Activated T-helper 17 cell treated with anti-CD3 and anti-CD28 coated beads, Interleukin-2, amount 50 U/mL, for 72 hours (primary cell): ENCODE measurements around the gene SLC2A6. TPM values are rescaled to one million over a fixed set of nuclear protein-coding genes. Genes with fewer than 3 reads are reported as not detected.
A peak's percentile ranks its signal among the peaks of the same experiment; 100 is the strongest.

Source experiments
- ATAC-seq: fragments of 150-1000 bp; cut with Tn5 transposase; replicated peaks from 2 replicates; pipeline ENCODE4 v1.10.0; 2021; ENCODE audit warnings: mild to moderate bottlenecking, moderate library complexity
- H3K27ac Mint-ChIP-seq: one replicate; pipeline ENCODE4 v1.8.0; 2022; ENCODE audit warnings: mixed read lengths
- H3K27me3 Mint-ChIP-seq: one replicate; pipeline ENCODE4 v1.8.0; 2022; ENCODE audit warnings: mixed read lengths
- H3K36me3 Mint-ChIP-seq: one replicate; pipeline ENCODE4 v1.8.0; 2022; ENCODE audit warnings: low read depth, mild to moderate bottlenecking, mixed read lengths
- H3K4me1 Mint-ChIP-seq: one replicate; pipeline ENCODE4 v1.8.0; 2022; ENCODE audit warnings: mixed read lengths
- H3K4me3 Mint-ChIP-seq: one replicate; pipeline ENCODE4 v1.8.0; 2022; ENCODE audit warnings: mild to moderate bottlenecking, mixed read lengths
- H3K9me3 Mint-ChIP-seq: one replicate; pipeline ENCODE4 v1.8.0; 2022; ENCODE audit warnings: mixed read lengths
- total RNA-seq, 2 donors: library from RNA; stranded (reverse); gene quantifications; one replicate each; pipeline ENCODE4 v1.2.3, GENCODE V29; 2022

SLC2A6 gene
- total RNA-seq, 2 donors from 2014 or later = 1.2 to 1.4 TPM

DNA sequence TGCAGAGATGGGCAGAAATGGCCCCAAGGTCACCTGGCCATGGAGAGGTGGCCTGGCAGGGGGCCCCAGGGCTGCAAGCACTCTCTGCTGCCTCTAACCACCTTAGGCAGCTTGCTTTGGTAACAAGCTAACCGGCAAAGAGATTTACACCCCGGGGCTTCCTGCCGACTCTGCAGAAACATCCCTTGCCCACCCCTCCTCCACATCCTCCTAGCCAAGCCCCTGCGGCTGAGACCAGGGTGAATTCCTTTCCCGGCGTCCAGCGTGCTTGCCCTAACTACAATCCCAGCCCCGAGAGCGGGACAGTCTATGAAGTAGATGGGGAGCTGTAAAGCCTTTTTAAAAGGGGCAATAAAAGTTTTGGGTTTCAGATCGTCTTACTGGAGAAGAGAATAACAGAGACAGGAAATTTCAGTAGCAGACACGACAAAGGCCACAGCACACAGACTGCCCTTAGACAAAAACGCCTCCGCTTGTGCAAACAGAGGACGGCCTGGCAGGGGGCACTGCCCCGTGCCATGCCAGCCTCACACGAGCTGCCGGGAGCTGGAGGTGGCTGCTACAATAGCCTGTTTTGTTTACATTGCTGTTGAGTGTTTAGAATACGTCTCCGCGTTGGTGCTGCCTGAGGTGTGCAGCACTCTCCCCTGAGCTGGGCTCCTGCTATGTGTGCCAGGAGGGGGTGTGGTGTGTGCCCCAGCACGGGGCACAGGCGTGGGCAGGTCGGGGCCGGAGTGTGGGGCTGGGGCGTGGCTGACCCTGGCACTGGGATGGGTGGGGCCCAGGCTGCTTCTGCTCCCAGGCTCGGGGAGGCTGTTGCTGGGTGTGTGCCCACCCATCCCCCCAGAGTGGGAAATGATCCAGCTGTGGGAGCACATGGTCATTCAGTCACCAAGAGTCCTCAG is 30.5 kb upstream of the SLC2A6 start:
- H3K4me1 Mint-ChIP-seq = peaks cover 5% of the 10 kb centered on the region
- no peaks in the 10 kb centered on the region for H3K9me3 Mint-ChIP-seq
- no peaks in the 10 kb centered on the region for H3K27me3 Mint-ChIP-seq
- H3K4me3 Mint-ChIP-seq = peak overlapping the region; percentile 25
- no peaks in the 10 kb centered on the region for H3K36me3 Mint-ChIP-seq
- peak overlapping the region; percentile 72 for H3K27ac Mint-ChIP-seq
- peak; percentile 14 for ATAC-seq

DNA sequence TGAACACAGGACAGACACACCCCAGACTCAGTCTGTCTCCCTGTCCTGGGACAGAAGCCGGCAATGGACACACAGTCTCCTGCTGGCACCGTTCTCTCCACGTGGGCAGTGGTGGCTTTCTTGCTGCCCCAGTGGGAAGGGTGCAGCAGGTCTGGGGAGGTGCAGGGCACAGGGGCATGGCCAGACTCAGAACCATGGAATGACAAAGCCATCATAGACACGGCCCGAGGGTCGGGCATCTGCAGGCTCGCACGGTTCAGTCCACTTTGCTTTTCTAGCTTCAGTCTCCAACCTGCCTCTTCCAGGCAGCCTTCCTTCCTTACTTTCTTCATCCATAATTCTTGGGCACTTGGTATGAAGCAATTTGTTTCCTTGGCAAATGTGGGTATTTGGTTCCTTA is 29.1 kb upstream of the SLC2A6 start:
- no peak overlapping the region for H3K4me3 Mint-ChIP-seq

DNA sequence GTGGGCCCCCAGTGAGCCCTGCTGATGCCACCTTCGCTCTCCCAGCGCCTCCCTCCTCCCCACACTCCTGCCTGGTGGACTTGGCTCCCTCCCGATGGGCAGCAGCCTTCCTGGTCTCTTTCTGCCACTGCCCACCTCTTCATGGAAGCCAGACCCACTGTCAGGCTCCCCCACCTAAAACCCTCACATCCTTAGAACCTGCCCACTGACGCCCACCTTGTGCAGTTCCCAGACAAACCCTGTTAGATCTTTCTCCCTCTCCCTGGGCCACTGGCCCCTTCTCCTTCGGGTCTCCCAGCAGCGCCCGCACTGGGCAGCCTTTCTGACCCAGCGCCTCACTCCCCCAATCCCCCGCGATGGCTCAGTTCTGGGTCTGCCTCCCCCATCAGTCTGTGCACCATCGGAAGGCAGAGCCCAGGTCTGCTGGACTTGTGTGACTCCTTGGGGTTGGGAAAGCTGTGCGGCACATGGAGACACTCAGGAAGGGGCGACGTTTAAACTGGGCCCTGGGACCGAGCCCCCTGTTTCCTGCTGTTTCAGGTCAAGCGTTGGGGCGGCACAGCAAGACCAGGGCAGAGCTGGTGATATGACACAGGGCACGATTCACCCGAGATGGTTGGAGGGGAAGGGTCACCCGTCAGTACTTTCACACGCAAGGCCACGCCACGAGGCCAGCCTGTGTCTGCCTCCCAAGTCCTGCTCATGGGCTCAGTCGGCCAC is 28.5 kb upstream of the SLC2A6 start:
- no peak overlapping the region for H3K4me3 Mint-ChIP-seq
- H3K9me3 Mint-ChIP-seq = peaks cover 2% of the 10 kb centered on the region
- peaks cover 5% of the 10 kb centered on the region for H3K4me1 Mint-ChIP-seq
- no peaks in the 10 kb centered on the region for H3K36me3 Mint-ChIP-seq
- peaks cover 9% of the 10 kb centered on the region for H3K27me3 Mint-ChIP-seq
- ATAC-seq = no peak
- H3K27ac Mint-ChIP-seq = no peak overlapping the region

More for the DNA sequence above, 29.1 kb upstream of the SLC2A6 start:
- Mint-ChIP-seq H3K36me3 (no peaks in the 10 kb centered on the region), H3K4me1 (peaks cover 5% of the 10 kb centered on the region), H3K9me3 (no peaks in the 10 kb centered on the region), H3K27me3 (peaks cover 7% of the 10 kb centered on the region), H3K27ac (no peak overlapping the region)
- ATAC-seq = no peak

DNA sequence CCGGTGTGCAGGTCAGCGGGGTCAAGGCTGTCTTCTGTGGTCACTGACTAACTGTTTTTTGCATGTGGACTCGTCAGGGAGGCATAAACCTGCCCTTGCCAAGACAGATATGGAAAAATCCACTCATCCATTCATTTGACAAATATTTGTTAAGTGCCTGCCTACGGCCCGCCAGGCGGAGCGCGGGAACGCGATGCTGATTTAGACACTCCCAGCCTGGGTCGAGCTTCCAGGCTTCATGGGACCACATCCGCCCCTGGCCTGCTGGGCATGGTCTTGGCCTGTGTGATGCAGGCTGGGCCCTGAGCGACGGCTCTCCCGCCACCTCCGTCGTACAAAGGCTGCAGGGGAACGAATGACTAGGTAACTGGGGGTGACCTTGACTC is 27.7 kb upstream of the SLC2A6 start:
- Mint-ChIP-seq H3K4me3 (no peak overlapping the region), H3K27ac (no peak overlapping the region), H3K36me3 (no peaks in the 10 kb centered on the region), H3K4me1 (peaks cover 5% of the 10 kb centered on the region), H3K27me3 (peaks cover 11% of the 10 kb centered on the region), H3K9me3 (peaks cover 8% of the 10 kb centered on the region)
- ATAC-seq = no peak

DNA sequence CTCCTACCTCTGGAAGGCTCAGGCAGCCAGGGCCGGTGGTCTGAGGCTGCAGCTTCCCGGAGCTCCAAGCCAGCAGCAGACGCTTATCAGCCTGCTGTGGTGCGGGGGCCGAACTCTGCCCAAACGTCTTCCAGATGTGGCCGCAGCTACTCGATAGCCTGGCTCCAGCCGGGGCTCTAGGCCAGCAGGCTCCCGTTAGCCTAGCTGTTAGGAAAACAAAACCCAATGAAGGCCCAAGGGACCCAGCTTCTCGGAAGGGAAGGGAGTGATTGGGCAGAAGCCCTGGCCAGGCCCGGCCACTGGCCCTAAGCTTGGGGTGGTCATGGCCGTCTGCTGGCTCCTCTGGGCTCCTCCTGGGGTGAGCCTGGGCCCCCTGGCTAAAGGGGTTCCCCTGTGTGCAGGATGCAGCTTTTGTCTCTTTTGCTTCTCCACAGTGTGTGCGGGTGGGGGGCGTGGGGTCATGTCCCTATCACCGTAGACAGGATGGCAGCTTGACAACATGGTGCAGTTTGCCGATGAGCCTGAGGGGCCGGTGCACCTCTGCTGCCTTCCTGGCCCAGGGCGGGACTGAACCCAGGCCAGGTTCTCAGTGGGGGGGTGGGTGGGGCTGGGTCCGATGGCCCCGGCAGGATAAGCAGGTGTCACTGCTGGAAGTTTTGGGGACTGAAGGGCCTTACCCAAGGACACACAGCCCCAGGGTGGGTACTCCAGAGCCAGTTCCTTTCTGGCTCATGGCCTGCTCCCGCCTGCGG is 27.2 kb upstream of the SLC2A6 start:
- H3K4me3 Mint-ChIP-seq = no peak overlapping the region
- H3K4me1 Mint-ChIP-seq = peaks cover 5% of the 10 kb centered on the region
- no peak for ATAC-seq
- H3K9me3 Mint-ChIP-seq = peaks cover 11% of the 10 kb centered on the region
- no peak overlapping the region for H3K27ac Mint-ChIP-seq
- H3K36me3 Mint-ChIP-seq = no peaks in the 10 kb centered on the region
- peaks cover 13% of the 10 kb centered on the region for H3K27me3 Mint-ChIP-seq

DNA sequence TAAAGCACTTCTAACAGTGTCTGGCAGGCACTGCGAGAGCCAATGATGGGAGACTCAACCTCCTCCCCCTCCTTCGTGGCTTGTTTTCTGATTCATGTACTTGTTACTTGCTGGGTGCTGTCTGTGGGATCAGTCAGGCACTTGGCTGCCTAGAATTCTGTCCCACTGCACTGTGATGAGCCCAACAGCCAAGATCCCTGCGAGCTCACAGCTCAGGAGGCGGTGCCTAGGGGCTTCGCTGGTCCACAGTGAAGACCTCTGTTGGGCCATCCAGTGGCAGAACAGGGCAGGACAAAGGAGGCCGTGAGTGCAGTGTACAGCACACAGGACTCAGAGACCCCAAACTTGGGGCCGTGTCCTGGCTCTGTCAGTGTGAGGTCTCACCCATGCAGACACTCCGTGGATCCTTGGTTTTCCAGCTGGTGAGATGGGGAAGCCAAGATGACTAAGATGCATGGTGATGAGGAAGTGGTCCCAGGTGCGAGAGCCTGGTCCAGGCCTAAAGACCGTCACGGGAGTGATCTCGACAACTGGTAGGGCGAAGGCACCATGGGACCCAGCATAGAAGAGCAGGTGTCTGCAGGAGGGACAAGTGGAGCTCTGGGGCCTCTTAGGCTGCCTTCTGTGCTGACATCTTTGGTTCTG is 26.4 kb upstream of the SLC2A6 start:
- no peak overlapping the region for H3K4me3 Mint-ChIP-seq
- no peak for ATAC-seq
- no peaks in the 10 kb centered on the region for H3K36me3 Mint-ChIP-seq
- H3K9me3 Mint-ChIP-seq = peaks cover 12% of the 10 kb centered on the region
- H3K27me3 Mint-ChIP-seq = peaks cover 16% of the 10 kb centered on the region
- H3K4me1 Mint-ChIP-seq = peaks cover 5% of the 10 kb centered on the region
- no peak overlapping the region for H3K27ac Mint-ChIP-seq

DNA sequence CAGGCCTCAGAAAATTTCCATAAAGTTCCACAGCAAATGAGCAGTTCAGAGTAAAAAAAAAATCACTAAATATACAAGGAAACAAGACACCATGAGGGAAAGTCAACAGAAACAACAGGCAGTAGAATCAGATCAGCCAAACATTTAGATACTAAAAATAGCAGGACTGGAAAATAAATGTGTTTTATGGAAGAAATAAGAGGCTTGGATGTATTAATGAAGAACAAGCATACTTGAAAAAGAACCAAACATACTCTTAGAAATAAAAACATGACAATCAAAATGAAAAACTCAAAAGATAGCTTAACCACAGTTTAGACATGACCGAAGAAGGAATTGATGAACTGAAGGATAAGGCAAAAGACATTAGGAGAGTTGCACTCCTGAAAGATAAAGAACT is 23.2 kb upstream of the SLC2A6 start:
- H3K4me3 Mint-ChIP-seq = no peak overlapping the region
- H3K9me3 Mint-ChIP-seq = peaks cover 12% of the 10 kb centered on the region
- ATAC-seq = no peak
- H3K4me1 Mint-ChIP-seq = no peaks in the 10 kb centered on the region
- no peaks in the 10 kb centered on the region for H3K36me3 Mint-ChIP-seq
- H3K27me3 Mint-ChIP-seq = peaks cover 23% of the 10 kb centered on the region
- no peak overlapping the region for H3K27ac Mint-ChIP-seq

DNA sequence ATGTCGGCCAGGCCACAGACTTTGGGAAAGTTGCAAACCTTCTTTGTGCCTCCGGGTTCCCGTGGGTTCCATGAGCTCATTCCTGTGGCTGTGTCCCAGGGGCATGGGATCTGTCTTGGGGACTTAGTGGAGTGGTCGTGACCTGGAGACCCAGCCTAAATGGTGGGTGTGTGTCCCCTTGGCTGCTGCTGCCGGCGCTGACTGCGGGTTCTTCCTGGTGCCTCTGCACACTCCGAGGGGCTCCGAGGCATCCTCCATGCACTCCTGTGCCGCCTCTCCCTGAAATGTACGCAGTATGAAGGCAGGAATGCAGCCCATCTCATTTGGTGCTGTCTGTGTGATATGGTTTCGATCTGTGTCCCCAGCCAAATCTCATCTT is 21.0 kb upstream of the SLC2A6 start:
- H3K27ac Mint-ChIP-seq = no peak overlapping the region
- no peak overlapping the region for H3K4me3 Mint-ChIP-seq
- peaks cover 12% of the 10 kb centered on the region for H3K9me3 Mint-ChIP-seq
- peaks cover 23% of the 10 kb centered on the region for H3K27me3 Mint-ChIP-seq
- ATAC-seq = no peak
- H3K4me1 Mint-ChIP-seq = no peaks in the 10 kb centered on the region
- H3K36me3 Mint-ChIP-seq = no peaks in the 10 kb centered on the region

DNA sequence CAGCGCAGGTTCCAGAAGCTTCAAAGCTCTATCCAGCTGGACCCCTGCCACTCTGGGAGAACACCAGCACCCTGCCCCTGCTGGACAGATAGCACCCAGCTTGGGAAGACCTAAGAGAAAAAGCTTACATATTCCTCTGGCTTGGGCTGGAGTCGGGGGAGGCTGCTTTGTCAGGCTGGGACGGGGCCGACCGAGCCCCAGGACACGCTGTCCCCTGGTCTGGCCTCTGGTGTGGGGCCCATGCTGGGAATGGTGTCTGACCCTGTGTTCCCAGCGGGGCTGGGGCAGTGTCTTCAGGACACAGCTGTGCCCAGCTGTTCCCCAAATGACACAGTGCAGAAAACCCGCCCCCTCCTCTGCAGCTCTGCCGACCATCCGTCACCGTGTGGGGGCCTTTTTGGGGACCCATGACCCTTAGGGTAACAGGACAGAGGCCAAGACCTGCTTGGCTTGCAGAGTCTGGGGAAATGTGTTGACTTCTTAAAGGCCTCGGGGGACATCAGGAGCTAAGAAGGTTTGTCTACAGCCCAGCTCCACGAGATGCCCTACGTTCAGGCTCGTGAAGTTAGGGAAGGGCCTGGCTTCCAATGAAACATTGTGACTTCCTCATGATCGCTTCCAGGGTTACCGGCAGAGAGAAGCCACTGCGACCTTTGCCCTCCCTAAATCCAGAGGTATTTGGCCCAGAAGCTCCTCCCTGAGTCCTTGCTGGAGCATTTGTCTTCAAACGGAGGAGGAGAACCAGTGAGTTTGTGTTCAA is 20.4 kb upstream of the SLC2A6 start:
- H3K27ac Mint-ChIP-seq = no peak overlapping the region
- no peaks in the 10 kb centered on the region for H3K36me3 Mint-ChIP-seq
- ATAC-seq = no peak
- peaks cover 12% of the 10 kb centered on the region for H3K9me3 Mint-ChIP-seq
- H3K4me3 Mint-ChIP-seq = no peak overlapping the region
- H3K27me3 Mint-ChIP-seq = peaks cover 23% of the 10 kb centered on the region
- H3K4me1 Mint-ChIP-seq = no peaks in the 10 kb centered on the region

DNA sequence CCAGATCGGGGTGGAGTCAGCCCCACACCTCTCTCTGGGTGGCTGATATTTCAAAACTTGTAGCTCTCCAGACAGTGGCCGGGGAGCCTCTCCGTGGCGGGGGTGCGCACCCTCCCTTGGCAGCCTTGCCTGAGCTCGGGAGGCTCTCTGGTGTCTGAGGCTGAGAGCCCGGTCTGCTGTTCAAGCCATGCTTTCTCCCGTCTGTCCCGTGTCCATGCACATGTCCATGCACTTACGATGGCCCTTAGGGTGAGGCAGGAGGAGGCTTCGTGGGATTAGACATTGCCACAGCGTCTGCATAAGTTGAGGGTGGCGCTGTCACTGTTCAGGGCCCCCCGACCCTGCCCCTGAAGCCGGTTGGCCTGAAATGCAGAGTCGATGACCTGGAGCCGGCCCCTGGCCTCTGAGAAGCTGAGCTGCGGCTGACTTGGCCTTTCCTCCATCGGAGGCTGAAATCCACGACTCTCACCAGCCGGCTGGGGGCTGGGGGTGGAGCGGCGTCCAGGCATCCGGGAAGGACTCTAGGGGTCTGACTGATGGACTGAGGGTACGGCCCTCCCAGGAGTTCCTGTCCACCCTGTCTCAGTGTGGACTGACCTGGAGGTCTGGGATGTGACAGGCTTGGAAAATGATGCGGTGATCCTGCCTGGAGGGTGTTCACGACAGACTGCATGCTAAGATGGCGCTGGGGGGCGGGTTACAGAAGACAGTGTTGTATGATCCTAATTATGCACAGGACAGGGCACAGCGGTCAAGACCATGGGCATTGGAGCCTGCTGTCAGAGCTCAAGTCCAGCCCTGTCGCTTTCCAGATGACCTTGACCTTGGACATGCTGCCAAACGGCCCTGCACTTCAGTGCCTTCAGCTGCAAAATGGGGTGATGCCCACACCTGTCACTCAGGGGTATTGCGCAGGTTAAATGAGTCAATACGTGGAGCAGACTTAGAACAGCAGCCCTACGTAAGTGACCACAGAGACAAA is 18.3 kb upstream of the SLC2A6 start:
- H3K27ac Mint-ChIP-seq = no peak overlapping the region
- H3K4me1 Mint-ChIP-seq = no peaks in the 10 kb centered on the region
- ATAC-seq = no peak
- H3K9me3 Mint-ChIP-seq = peaks cover 7% of the 10 kb centered on the region
- H3K27me3 Mint-ChIP-seq = peaks cover 12% of the 10 kb centered on the region
- no peaks in the 10 kb centered on the region for H3K36me3 Mint-ChIP-seq
- no peak overlapping the region for H3K4me3 Mint-ChIP-seq

DNA sequence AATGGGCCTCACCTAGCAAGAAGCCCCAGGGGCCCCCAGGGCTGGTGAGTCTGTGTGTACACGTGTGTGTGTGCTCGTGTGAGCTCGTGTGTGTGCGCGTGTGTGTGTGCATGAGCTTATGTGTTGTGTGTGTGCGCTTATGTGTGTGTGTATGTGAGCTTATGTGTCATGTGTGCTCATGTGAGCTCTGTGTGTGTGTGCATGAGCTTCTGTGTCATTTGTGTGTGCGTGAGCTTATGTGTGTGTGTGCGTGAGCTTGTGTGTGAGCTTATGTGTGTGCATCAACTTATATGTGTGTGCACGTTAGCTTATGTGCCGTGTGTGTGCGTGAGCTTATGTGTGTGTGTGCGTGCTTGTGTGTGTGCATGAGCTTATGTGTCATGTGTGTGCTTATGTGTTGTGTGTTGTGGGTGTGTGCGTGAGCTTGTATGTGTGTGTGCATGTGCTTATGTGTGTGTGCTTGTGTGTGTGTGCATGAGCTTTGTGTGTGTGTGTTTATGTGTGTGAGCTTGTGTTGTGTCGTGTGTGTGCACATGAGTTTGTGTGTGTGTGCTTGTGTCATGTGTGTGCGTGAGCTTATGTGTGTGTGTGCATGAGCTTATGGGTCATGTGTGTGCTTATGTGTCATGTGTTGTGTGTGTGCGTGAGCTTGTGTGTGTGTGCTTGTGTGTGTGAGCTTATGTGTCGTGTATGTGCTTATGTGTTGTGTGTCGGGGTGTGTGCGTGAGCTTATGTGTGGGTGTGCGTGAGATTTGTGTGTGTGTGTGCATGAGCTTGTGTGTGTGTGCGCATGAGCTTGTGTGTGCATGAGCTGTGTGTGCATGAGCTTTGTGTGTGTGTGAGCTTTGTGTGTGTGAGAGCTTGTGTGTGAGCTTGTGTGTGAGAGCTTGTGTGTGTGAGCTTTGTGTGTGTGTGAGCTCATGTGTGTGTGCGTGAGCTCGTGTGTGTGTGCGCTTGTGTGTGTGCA is 16.7 kb upstream of the SLC2A6 start:
- Mint-ChIP-seq H3K9me3 (no peaks in the 10 kb centered on the region), H3K27me3 (peaks cover 8% of the 10 kb centered on the region), H3K27ac (no peak overlapping the region)

More for the DNA sequence above, 16.7 kb upstream of the SLC2A6 start:
- Mint-ChIP-seq H3K36me3 (no peaks in the 10 kb centered on the region), H3K4me3 (no peak overlapping the region), H3K4me1 (no peaks in the 10 kb centered on the region)
- no peak for ATAC-seq
